ENCODE measurements around the gene TAL1.

The TAL1 gene

GRCh38 chr1:47229886-47230691 lies 1.9 kb downstream of the TAL1 start:
- no peak for DNase-seq (ENCODE audit: low read depth)

- DNase-seq (ENCODE audit: low read depth): no peak
Measured at GRCh38 chr1:47229031-47229885, 2.8 kb downstream of the TAL1 start.

GRCh38 chr1:47228644-47229030 lies 3.4 kb downstream of the TAL1 start:
- no peak for DNase-seq (ENCODE audit: low read depth)

GRCh38 chr1:47227341-47228232 lies 4.4 kb downstream of the TAL1 start:
- no peak for DNase-seq (ENCODE audit: low read depth)

- no peak for DNase-seq (ENCODE audit: low read depth)
Measured at GRCh38 chr1:47226839-47227215, 5.2 kb downstream of the TAL1 start.

GRCh38 chr1:47226121-47226838 lies 5.7 kb downstream of the TAL1 start:
- no peak for DNase-seq (ENCODE audit: low read depth)

GRCh38 chr1:47225430-47226100 lies 6.5 kb downstream of the TAL1 start:
- no peak for DNase-seq (ENCODE audit: low read depth)

- no peak for DNase-seq (ENCODE audit: low read depth)
Measured at GRCh38 chr1:47224676-47225399, 7.2 kb downstream of the TAL1 start.

GRCh38 chr1:47223921-47224675 lies 7.9 kb downstream of the TAL1 start:
- DNase-seq (ENCODE audit: low read depth): no peak

GRCh38 chr1:47223174-47223920 lies 8.7 kb downstream of the TAL1 start:
- DNase-seq (ENCODE audit: low read depth): no peak

- no peak for DNase-seq (ENCODE audit: low read depth)
Measured at GRCh38 chr1:47222476-47222875, 9.5 kb downstream of the TAL1 start.

GRCh38 chr1:47219590-47220220 lies 12.3 kb downstream of the TAL1 start:
- no peak for DNase-seq (ENCODE audit: low read depth)

- DNase-seq (ENCODE audit: low read depth): no peak
Measured at GRCh38 chr1:47219001-47219400, 13.0 kb downstream of the TAL1 start.

- no peak for DNase-seq (ENCODE audit: low read depth)
Measured at GRCh38 chr1:47216278-47217059, 15.6 kb downstream of the TAL1 start.

- no peak for DNase-seq (ENCODE audit: low read depth)
Measured at GRCh38 chr1:47215713-47216112, 16.3 kb downstream of the TAL1 start.

- no peak for DNase-seq (ENCODE audit: low read depth)
Measured at GRCh38 chr1:47214549-47214948, 17.5 kb downstream of the TAL1 start.

- no peak for DNase-seq (ENCODE audit: low read depth)
Measured at GRCh38 chr1:47213230-47213963, 18.6 kb downstream of the TAL1 start.

Data from iris pigment epithelial cell (primary cell).